ENCODE measurements around the gene NPM1.

DNA sequence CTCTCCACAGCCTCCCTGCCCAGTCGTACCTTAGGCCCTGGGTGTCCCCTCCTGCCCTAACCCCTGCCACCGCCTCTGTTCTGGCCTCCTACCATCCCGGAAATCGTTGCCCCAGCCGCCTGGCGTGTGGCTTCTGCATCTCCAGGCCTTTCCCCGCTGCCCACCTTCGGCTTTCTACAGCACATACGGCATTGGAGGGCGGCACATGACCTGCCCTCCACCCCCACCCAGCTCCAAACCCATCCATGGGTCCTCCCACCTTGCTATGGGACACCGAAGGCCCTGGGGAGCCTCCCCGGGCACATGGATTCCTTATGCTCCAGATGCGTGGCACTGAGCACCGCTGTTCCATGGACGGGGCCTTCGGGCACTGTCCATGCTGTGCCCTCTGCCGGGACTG, 63.8 kb downstream of the NPM1 start:
- TF ChIP-seq, protein P1, sequence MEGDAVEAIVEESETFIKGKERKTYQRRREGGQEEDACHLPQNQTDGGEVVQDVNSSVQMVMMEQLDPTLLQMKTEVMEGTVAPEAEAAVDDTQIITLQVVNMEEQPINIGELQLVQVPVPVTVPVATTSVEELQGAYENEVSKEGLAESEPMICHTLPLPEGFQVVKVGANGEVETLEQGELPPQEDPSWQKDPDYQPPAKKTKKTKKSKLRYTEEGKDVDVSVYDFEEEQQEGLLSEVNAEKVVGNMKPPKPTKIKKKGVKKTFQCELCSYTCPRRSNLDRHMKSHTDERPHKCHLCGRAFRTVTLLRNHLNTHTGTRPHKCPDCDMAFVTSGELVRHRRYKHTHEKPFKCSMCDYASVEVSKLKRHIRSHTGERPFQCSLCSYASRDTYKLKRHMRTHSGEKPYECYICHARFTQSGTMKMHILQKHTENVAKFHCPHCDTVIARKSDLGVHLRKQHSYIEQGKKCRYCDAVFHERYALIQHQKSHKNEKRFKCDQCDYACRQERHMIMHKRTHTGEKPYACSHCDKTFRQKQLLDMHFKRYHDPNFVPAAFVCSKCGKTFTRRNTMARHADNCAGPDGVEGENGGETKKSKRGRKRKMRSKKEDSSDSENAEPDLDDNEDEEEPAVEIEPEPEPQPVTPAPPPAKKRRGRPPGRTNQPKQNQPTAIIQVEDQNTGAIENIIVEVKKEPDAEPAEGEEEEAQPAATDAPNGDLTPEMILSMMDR (IDR thresholded peaks at IDR 0.05 in 8 of 11, conservative IDR thresholded peaks at IDR 0.05 in 3 of 11): no peak
- TF ChIP-seq POLR2AphosphoS5 (IDR thresholded peaks at IDR 0.05): no peak
- no peak for TF ChIP-seq POLR2A (IDR thresholded peaks at IDR 0.05)

Data from spleen (tissue), 7 donors.